GM12878 (cell line): ENCODE results near the gene AGXT.

Source experiments
- BCL11A ChIP-seq: IDR thresholded peaks from 2 replicates; pipeline ENCODE4 v1.6.1; 2011; ENCODE audit warnings: low read depth, low read length
- BHLHE40 ChIP-seq, 2 experiments: fragments of 450-650 bp in 1 of 2; IDR thresholded peaks; 2 replicates each; pipeline ENCODE4 v1.6.1; 2011 to 2017; ENCODE audit warnings: low read depth in 2 of 2, borderline replicate concordance in 1 of 2, improper control_type of control experiment in 1 of 2, low read length in 1 of 2, mild to moderate bottlenecking in 1 of 2
- HDAC2 ChIP-seq: fragments of 200-600 bp; sonication (generic); IDR thresholded peaks from 2 replicates; pipeline ENCODE4 v1.6.1; 2017
- POLR2AphosphoS5 ChIP-seq: IDR thresholded peaks from 2 replicates; pipeline ENCODE4 v1.6.1; 2011; ENCODE audit warnings: mild to moderate bottlenecking, low read length, inconsistent platforms
- SUZ12 ChIP-seq: fragments of 200-600 bp; sonication (generic); IDR thresholded peaks from one replicate; pipeline ENCODE4 v1.6.1; 2018; ENCODE audit warnings: antibody characterized with exemption, mild to moderate bottlenecking; ENCODE audit not compliant: unreplicated experiment
- TF ChIP-seq, protein P1 (sequence below), 3 experiments: IDR thresholded peaks in 2 of 3; conservative IDR thresholded peaks in 1 of 3; 2 replicates each; pipeline ENCODE4 v1.5.1; 2011; ENCODE audit warnings: low read depth in 3 of 3, low read length in 3 of 3, mild to moderate bottlenecking in 3 of 3, control low read depth in 2 of 3, moderate library complexity in 2 of 3, inconsistent platforms in 1 of 3, mixed read lengths in 1 of 3; ENCODE audit not compliant: control insufficient read depth in 2 of 3, insufficient read depth in 1 of 3; ENCODE audit errors: extremely low read depth in 1 of 3

DNA sequence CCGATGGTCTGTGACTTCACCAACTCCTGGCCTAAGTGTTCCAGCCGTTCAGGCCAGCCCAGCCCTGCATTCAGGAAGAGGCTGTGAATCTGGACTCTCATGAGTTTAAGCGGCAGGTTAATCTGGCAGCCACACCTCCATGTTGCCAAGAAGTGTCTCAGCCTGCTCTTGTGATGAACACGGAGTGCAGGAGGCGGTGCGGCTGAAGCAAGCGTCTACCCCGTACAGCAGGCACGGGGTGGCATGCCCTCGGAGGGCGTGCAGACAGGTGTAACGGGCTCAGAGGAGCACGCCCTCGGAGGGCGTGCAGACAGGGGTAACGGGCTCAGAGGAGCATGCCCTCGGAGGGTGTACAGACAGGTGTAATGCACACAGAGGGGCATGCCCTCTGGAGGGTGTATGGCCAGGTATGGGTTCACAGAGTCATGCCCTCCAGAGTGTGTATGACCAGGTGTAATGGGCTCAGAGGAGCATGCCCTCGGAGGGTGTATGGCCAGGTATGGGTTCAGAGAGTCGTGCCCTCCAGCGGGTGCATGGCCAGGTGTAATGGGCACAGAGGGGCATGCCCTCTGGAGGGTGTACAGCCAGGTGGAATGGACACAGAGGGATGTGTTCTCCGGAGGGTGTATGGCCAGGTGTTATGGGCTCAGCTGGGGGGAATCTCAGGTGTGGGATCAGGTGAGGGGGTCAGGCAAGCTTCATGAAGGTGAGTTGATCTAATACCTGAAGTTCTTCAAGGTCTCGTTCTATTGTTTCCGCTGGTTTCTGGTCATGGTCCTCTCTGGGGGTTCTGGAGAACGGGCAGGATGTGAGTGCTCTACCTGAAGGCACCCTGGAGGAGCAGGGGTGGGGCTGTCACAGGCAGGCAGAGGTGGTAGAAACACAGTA is 60.1 kb downstream of the AGXT start:
- no peak for TF ChIP-seq BCL11A
- TF ChIP-seq, protein P1, sequence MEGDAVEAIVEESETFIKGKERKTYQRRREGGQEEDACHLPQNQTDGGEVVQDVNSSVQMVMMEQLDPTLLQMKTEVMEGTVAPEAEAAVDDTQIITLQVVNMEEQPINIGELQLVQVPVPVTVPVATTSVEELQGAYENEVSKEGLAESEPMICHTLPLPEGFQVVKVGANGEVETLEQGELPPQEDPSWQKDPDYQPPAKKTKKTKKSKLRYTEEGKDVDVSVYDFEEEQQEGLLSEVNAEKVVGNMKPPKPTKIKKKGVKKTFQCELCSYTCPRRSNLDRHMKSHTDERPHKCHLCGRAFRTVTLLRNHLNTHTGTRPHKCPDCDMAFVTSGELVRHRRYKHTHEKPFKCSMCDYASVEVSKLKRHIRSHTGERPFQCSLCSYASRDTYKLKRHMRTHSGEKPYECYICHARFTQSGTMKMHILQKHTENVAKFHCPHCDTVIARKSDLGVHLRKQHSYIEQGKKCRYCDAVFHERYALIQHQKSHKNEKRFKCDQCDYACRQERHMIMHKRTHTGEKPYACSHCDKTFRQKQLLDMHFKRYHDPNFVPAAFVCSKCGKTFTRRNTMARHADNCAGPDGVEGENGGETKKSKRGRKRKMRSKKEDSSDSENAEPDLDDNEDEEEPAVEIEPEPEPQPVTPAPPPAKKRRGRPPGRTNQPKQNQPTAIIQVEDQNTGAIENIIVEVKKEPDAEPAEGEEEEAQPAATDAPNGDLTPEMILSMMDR (IDR thresholded peaks at IDR 0.05 in 2 of 3, conservative IDR thresholded peaks at IDR 0.05 in 1 of 3; ENCODE audit: control insufficient read depth in 2 of 3, extremely low read depth in 1 of 3, insufficient read depth in 1 of 3, low read depth in 3 of 3, low read length in 3 of 3): no peak
- no peak for TF ChIP-seq POLR2AphosphoS5
- no peak for TF ChIP-seq HDAC2
- no peak for TF ChIP-seq BHLHE40 (IDR thresholded peaks at IDR 0.05; ENCODE audit: borderline replicate concordance in 1 of 2, low read depth in 2 of 2, low read length in 1 of 2)
- TF ChIP-seq SUZ12: no peak
